ENCODE data around the gene SLCO4A1. TPM values are rescaled to one million over a fixed set of nuclear protein-coding genes. Genes with fewer than 3 reads are reported as not detected.

SLCO4A1 gene
- total and polyA plus RNA-seq, 2 donors (not counting 3 experiments of a cell fraction or from before 2014, with no cell fraction given) = 1.4 to 4.1 TPM

DNA sequence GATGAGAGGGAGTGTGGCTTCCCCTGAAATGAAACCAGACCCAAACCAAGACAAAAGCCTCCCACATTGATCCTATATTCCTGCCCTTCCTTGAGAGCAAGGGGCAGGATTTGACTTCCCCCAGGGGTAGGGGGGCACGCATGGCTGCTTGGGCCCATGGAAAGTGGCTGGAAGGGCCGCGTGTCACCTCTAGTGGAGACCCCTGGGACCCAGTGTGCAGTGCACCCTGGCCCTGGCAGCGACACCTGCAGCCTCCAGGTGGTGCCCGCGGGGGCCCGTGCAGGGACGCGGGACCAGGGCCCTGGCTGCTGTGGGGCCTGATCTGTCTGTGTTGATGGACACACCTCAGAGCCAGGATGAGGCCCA, 18.0 kb upstream of the SLCO4A1 start:
- no TSS peak for BruUV-seq (replicated peaks)
- intact Hi-C loops (cut with micrococcal nuclease) = loop anchor here (1.0 kb wide), 1 partner anchor 28 kb away; no protein-coding TSS in a partner anchor
- FAIRE-seq (no peak), DNase-seq (ENCODE audit: low read depth, low spot score) (no peak)
- Histone ChIP-seq H3K79me2 (ENCODE audit: control insufficient read depth, insufficient read depth, low read length) (no peaks in the 10 kb centered on the region), H3K27ac (ENCODE audit: insufficient read depth, low read depth, low read length) (peak overlapping the region; percentile 85), H3K36me3 (ENCODE audit: control insufficient read depth in 2 of 2, extremely low read depth in 1 of 2, insufficient read depth in 2 of 2, low read length in 2 of 2) (no peaks in the 10 kb centered on the region), H4K20me1 (replicated peaks; ENCODE audit: control insufficient read depth, extremely low read depth, insufficient read depth, low read length) (no peaks in the 10 kb centered on the region), H3K9me1 (replicated peaks; ENCODE audit: control insufficient read depth, extremely low read depth, insufficient read depth, low read length) (no peaks in the 10 kb centered on the region), H3K27me3 (ENCODE audit: control insufficient read depth in 2 of 2, insufficient read depth in 2 of 2, low read length in 2 of 2) (no peaks in the 10 kb centered on the region), H3K9ac (replicated peaks; ENCODE audit: extremely low read depth, insufficient read depth, low read length) (no peak overlapping the region), H3K4me3 (replicated peaks in 1 of 3; ENCODE audit: insufficient read depth in 1 of 3, low read depth in 1 of 3, low read length in 3 of 3) (no peak overlapping the region), H3K4me1 (ENCODE audit: control insufficient read depth, extremely low read depth, insufficient read depth, low read length) (peaks cover 20% of the 10 kb centered on the region), H2AFZ (ENCODE audit: low read depth, low read length) (peak overlapping the region; percentile 61), H3K9me3 (replicated peaks; ENCODE audit: control insufficient read depth, insufficient read depth, low read length) (no peaks in the 10 kb centered on the region), H3K4me2 (ENCODE audit: insufficient read depth, low read length) (no peak overlapping the region)
- dilution Hi-C loops (cut with MboI; ENCODE audit: extremely low pct_ligation_motif_present, low sequenced_read_pairs) = no loop called here
- ChIA-PET CTCF (interaction anchor here (1.0 to 1.3 kb wide), 5 partner anchors 18 to 242 kb away, joined by 3 to 6 read pairs (median 4); partner anchors contain the start of gene SLCO4A1), POLR2A (interaction anchor here (0.7 kb wide), 1 partner anchor 8 kb away, joined by 3 read pairs; no protein-coding TSS in a partner anchor)
- TF ChIP-seq POLR2A (IDR thresholded peaks at IDR 0.05; ENCODE audit: low read depth, low read length) = no peak
- TF ChIP-seq JUN (IDR thresholded peaks at IDR 0.05; ENCODE audit: borderline replicate concordance, insufficient read depth, insufficient read length, low read depth) = no peak
- TF ChIP-seq POLR2AphosphoS5 (IDR thresholded peaks at IDR 0.05; ENCODE audit: insufficient read depth, low read depth, low read length) = no peak
- TF ChIP-seq EZH2 (IDR thresholded peaks at IDR 0.05; ENCODE audit: borderline replicate concordance, low read depth, low read length, severe bottlenecking) = no peak
- TF ChIP-seq, protein P1, sequence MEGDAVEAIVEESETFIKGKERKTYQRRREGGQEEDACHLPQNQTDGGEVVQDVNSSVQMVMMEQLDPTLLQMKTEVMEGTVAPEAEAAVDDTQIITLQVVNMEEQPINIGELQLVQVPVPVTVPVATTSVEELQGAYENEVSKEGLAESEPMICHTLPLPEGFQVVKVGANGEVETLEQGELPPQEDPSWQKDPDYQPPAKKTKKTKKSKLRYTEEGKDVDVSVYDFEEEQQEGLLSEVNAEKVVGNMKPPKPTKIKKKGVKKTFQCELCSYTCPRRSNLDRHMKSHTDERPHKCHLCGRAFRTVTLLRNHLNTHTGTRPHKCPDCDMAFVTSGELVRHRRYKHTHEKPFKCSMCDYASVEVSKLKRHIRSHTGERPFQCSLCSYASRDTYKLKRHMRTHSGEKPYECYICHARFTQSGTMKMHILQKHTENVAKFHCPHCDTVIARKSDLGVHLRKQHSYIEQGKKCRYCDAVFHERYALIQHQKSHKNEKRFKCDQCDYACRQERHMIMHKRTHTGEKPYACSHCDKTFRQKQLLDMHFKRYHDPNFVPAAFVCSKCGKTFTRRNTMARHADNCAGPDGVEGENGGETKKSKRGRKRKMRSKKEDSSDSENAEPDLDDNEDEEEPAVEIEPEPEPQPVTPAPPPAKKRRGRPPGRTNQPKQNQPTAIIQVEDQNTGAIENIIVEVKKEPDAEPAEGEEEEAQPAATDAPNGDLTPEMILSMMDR (IDR thresholded peaks at IDR 0.05; ENCODE audit: extremely low read depth in 1 of 2, insufficient read depth in 1 of 2, low read depth in 1 of 2, low read length in 2 of 2) = no peak
- TF ChIP-seq GATA2 (IDR thresholded peaks at IDR 0.05; ENCODE audit: insufficient read depth, insufficient read length, low read depth, low read length) = no peak
- TF ChIP-seq FOS (IDR thresholded peaks at IDR 0.05; ENCODE audit: borderline replicate concordance, insufficient read depth, low read length) = no peak
- TF ChIP-seq, protein P2, sequence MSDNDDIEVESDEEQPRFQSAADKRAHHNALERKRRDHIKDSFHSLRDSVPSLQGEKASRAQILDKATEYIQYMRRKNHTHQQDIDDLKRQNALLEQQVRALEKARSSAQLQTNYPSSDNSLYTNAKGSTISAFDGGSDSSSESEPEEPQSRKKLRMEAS (IDR thresholded peaks at IDR 0.05; ENCODE audit: insufficient read depth, insufficient read length) = no peak
- no peak for TF ChIP-seq MYC (IDR thresholded peaks at IDR 0.05; ENCODE audit: low read depth, low read length)
